Stimulated activated CD8-positive, alpha-beta memory T cell treated with anti-CD3 and anti-CD28 coated beads, Interleukin-15, amount 100 ng/mL, for 1 hour (primary cell): ENCODE measurements around the gene ACAP2.
"Not testable (repeated sequence)": the region's sequence is repeated elsewhere in the genome, so short reads cannot be mapped to it uniquely, and the experiment has no call there.

ENCODE experiments used
- DNase-seq: peaks from one replicate; pipeline ENCODE4 v3.0.0-alpha.2; 2020; ENCODE audit warnings: low read depth

ACAP2 gene

GRCh38 chr3:195388380-195388779 lies 54.4 kb downstream of the ACAP2 start:
- no peak for DNase-seq

GRCh38 chr3:195386739-195387138 lies 56.1 kb downstream of the ACAP2 start:
- no peak for DNase-seq

GRCh38 chr3:195385526-195385925 lies 57.3 kb downstream of the ACAP2 start:
- no peak for DNase-seq

DNA sequence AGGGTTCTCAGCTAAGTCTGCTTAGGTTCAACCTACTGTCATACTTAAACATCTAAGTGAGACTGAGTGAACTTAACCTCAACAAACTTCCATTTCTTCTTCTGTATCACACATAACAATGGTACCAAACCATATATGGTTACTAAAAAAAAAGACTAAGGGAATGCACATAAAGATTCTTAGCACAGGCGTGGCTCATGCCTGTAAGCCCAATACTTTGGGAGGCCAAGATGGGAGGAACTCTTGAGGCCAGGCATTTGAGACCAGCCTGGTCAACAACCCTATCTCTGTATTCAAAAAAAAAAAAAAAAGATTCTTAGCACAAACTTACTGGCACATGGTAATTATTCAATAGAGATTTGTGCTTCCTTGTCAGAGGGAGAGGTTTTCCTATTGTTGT lies 57.9 kb downstream of the ACAP2 start:
- no peak for DNase-seq

- DNase-seq = no peak
Observed at GRCh38 chr3:195372220-195372619, 70.6 kb downstream of the ACAP2 start.

DNA sequence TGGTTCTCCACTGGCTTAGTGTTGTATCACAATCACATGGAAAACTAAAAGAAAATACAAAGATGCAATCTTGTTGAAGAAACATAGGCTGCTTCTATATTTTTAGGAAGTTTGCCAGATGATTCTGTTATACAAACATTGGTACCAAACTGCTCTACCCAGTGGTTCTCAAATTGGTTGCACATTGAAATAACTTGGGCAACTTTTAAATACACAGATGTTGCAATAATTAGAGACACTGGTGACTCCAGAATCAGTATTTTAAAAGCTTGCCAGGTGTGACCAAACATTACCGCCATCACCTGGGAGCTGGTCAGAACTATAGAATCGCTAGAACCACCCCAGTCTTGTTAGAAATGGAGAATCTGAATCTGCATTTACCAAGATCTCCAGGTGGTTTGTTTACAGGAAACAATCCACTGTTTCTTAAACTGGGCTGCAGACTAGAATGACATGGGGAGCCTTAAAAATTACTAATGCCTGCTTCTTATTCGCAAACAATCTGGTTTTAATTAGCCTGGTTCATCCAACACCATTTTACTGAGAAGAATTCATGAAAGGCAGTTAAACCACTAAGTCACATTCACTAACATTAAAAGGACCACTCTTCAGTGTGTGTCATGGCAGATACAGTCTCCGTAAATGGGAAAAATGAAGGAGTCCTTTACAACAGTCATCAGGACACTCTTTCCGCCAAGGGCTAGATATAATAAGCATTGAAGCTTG lies 76.5 kb downstream of the ACAP2 start:
- no peak for DNase-seq

GRCh38 chr3:195365371-195365770 lies 77.4 kb downstream of the ACAP2 start:
- DNase-seq = no peak

DNA sequence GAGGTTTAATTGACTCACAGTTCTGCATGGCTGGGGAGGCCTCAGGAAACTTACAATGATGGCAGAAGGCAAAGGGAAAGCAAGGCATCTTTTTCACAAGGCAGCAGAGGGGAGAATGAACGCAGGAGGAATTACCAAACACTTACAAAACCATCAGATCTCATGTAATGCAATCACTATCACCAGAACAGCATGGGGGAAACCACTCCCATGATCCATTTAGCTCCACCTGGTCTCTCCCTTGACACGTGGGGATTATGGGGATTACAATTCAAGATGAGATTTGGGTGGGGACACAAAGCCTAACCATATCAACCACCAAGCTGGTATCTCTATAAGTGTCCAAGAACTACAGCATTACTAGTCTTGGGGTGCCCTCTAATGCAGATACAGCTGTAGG lies 85.0 kb downstream of the ACAP2 start:
- DNase-seq = not testable (repeated sequence)

DNA sequence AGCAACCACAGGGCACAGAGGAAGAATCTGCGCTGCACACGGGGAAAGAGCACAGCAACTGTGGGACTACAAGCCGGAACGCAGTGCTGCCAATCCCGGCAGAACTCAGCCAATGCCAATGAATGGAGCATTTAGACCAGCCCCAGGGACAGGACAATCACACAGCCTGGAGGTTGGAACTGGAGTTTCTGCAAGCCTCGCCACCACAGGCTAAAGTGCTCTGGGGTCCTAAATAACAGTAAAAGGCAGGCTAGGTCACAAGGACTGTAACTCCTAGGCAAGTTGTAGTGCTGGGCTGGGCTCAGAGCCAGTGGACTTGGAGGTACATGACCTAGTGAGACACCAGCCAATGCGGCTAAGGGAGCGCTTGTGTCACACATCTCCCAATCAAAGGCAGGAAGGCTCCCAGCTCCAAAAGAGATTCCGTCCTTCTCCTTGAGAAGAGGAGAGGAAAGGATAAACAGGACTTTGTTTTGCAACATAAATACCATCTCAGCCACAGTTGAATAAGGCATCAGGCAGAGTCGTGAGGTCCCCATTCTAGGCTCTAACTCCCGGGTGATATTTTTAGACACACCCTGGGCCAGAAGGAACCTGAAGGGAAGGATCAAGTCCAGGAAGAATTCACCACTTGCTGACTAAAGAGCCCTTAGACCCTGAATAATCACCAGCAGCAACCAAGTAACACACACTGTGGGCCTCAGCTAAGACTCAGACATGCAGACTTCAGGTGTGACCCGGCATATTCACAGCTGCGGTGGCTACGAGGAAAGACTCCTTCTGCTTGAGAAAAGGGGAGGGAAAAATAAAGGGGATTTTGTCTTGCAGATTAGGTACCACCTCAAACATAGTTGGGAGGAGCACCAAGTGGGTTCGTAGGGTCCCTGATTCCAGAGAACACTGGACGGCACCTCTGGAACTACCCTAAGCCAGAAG lies 86.4 kb downstream of the ACAP2 start:
- DNase-seq = no peak

GRCh38 chr3:195354009-195354408 lies 88.8 kb downstream of the ACAP2 start:
- DNase-seq = not testable (repeated sequence)

DNA sequence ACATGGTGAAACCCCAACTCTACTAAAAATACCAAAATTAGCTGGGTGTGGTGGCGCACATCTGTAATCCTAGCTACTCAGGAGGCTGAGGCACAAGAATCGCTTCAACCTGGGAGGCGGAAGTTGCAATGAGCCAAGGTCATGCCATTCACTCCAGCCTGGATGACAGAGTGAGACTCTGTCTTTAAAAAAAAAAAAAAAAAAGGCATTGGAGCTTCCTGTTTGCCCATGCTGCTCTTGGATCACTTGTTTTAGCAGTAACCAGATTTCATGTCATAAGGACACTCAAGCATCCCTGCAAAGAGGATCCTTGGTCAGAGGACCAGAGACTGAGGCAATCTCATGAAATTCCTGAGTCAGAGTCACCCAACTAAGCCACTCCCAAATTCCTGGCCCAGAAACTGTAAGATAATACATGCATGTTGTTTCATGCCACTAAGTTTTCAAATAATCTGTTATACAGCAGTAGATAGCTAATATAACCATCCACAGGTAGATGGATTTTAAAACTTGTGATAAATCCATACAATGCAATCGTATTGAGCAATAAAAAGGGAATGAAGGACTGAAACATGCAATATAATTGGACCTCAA lies 89.8 kb downstream of the ACAP2 start:
- DNase-seq = no peak

GRCh38 chr3:195348426-195349115 lies 94.2 kb downstream of the ACAP2 start:
- DNase-seq = no peak

DNA sequence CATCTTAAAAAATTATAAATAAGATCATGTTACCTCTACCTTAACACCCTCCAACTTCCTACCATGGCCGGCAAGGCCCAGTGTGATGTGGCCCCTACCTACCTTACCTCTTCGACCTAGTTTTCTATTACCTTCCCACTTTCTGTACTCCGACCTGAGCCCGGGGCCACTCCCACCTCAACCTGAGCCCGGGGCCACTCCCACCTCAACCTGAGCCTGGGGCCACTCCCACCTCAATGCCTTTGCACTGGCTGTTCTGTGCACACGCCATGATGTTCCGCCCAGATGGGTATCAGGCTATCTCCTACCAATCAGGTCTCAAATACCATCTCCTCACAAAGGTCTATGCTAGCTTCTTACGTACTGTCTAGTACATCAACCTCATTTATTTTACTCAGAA lies 105.1 kb downstream of the ACAP2 start:
- no peak for DNase-seq

- no peak for DNase-seq
Observed at GRCh38 chr3:195334967-195335366, 107.9 kb downstream of the ACAP2 start.

GRCh38 chr3:195319060-195319459 lies 123.8 kb downstream of the ACAP2 start:
- no peak for DNase-seq

- DNase-seq = no peak
Observed at GRCh38 chr3:195312714-195313113, 130.1 kb downstream of the ACAP2 start.

GRCh38 chr3:195307711-195308110 lies 135.1 kb downstream of the ACAP2 start:
- DNase-seq = no peak

GRCh38 chr3:195306369-195306768 lies 136.5 kb downstream of the ACAP2 start:
- no peak for DNase-seq

GRCh38 chr3:195302431-195302830 lies 140.4 kb downstream of the ACAP2 start:
- no peak for DNase-seq

DNA sequence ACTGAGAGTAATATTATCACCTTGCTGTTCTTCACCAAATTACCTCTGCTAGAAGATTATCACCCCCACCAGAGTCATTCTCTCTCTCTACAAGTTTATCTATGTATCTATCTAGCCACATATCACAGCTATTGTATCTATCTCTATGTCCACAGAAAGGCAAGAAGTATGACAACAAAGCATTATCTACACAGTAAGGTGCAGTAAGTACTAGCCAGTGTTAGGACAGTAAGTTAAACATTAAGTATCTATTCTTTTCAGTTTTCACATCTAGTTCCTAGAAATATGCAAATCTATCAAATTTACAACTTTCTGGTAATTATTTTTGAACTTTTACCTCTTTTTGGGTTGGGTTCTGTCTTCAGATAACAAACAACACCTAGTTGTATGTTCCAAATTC lies 145.4 kb downstream of the ACAP2 start:
- no peak for DNase-seq

DNA sequence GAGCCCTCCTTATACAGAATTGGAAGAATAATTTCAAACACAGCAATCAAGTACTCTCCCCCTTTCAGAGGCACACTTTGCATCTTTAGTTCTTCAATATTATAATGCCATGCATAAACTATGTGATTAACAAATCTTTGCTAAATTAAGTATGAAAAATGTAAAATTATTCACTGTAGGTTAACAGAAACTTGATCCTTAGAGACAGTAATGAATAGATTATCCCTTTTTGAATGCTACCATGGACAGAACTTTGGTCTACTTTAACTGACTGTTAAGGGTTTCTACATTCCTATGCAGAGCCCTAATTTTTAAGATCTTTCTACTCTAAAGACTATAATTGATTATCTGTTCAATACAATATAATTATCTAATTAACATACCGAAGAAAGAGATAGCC lies 146.2 kb downstream of the ACAP2 start:
- DNase-seq = no peak

GRCh38 chr3:195291121-195291520 lies 151.7 kb downstream of the ACAP2 start:
- no peak for DNase-seq
